HCT116 (cell line): ENCODE results near the gene MTUS2. TPM values are rescaled to one million over a fixed set of nuclear protein-coding genes. Genes with fewer than 3 reads are reported as not detected.

Experiments
- ATAC-seq: fragments of 200-7000 bp; cut with Tn5 transposase; 2 replicates; pipeline ENCODE4 v1.9.1; 2020; ENCODE audit warnings: mild to moderate bottlenecking, moderate library complexity
- BruUV-seq: library from RNA; stranded (reverse); fragments of 400-500 nt; replicated peaks from 2 replicates; lab custom pipeline; 2021; lab: Mats Ljungman, UMichigan
- CTCF ChIA-PET: fragments of 300-600 bp; sonication (Branson Sonifier 250); formaldehyde crosslinking; loops from one replicate; lab custom pipeline; 2021; ENCODE audit warnings: antibody characterized with exemption; lab: Charles Lee
- POLR2A ChIA-PET: fragments of 300-600, 350-600 bp; sonication (Branson Sonifier 250); formaldehyde crosslinking; loops from one replicate; lab custom pipeline; 2021; ENCODE audit warnings: antibody characterized with exemption; lab: Charles Lee
- RAD21 ChIA-PET, 2 experiments: fragments of 300-600 bp; sonication (Branson Sonifier 250); formaldehyde crosslinking; loops; one replicate each; lab custom pipeline; 2023; ENCODE audit warnings: low total read pairs in 2 of 2; ENCODE audit not compliant: uncharacterized antibody in 2 of 2, unreplicated experiment in 2 of 2, low non-redundant PET in 1 of 2; lab: Charles Lee
- DNase-seq: peaks from one replicate; pipeline ENCODE4 v3.0.0-alpha.2; 2010; ENCODE audit warnings: low read depth, low spot score
- H2AFZ ChIP-seq: fragments of 200-600 bp; shearing (Covaris generic), sonication (generic); 2 replicates; pipeline ENCODE4 v1.6.1; 2017; ENCODE audit warnings: low read depth, mixed run types, mixed read lengths, antibody characterized with exemption, low read length; ENCODE audit not compliant: poor library complexity, severe bottlenecking
- H3K27ac ChIP-seq: 2 replicates; pipeline ENCODE4 v1.5.1; 2012; ENCODE audit warnings: low read depth, low read length
- H3K27me3 ChIP-seq: fragments of 200-600 bp; sonication (generic); 2 replicates; pipeline ENCODE4 v1.6.1; 2016; ENCODE audit warnings: mixed run types, low read length, mixed read lengths; ENCODE audit not compliant: insufficient read depth
- H3K36me3 ChIP-seq, 2 experiments: fragments of 200-500 bp in 1 of 2; fragments of 200-600 bp in 1 of 2; sonication (Bioruptor generic) in 1 of 2; sonication (generic) in 1 of 2; 2 replicates each; pipeline versions ENCODE4 v1.5.1 to v1.6.1; 2014 to 2016; ENCODE audit warnings: low read length in 2 of 2, inconsistent platforms in 1 of 2, mixed read lengths in 1 of 2, mixed run types in 1 of 2; ENCODE audit not compliant: insufficient read depth in 2 of 2, control insufficient read depth in 1 of 2
- H3K4me1 ChIP-seq, 2 experiments: fragments of 200-600 bp in 1 of 2; sonication (generic) in 1 of 2; 2 replicates each; pipeline versions ENCODE4 v1.5.1 to v1.6.1; 2012 to 2017; ENCODE audit warnings: low read length in 2 of 2, inconsistent platforms in 1 of 2, mild to moderate bottlenecking in 1 of 2, mixed read lengths in 1 of 2, mixed run types in 1 of 2, moderate library complexity in 1 of 2; ENCODE audit not compliant: insufficient read depth in 2 of 2, control insufficient read depth in 1 of 2
- H3K4me2 ChIP-seq: fragments of 200-600 bp; sonication (generic); 2 replicates; pipeline ENCODE4 v1.6.1; 2017; ENCODE audit warnings: mixed run types, low read length, mixed read lengths
- H3K4me3 ChIP-seq, 2 experiments: fragments of 200-600 bp in 1 of 2; sonication (generic) in 1 of 2; replicated peaks in 1 of 2; 2 replicates each; pipeline ENCODE4 v1.5.1; 2011 to 2016; ENCODE audit warnings: low read length in 2 of 2, control low read depth in 1 of 2, low read depth in 1 of 2, mild to moderate bottlenecking in 1 of 2, mixed read lengths in 1 of 2, mixed run types in 1 of 2
- H3K79me2 ChIP-seq: fragments of 200-600 bp; sonication (generic); 2 replicates; pipeline ENCODE4 v1.6.1; 2017; ENCODE audit warnings: mild to moderate bottlenecking, mixed run types, low read length, moderate library complexity, mixed read lengths; ENCODE audit not compliant: insufficient read depth
- H3K9ac ChIP-seq: fragments of 200-600 bp; sonication (generic); 2 replicates; pipeline ENCODE4 v1.6.1; 2016; ENCODE audit warnings: low read length, mixed read lengths
- H3K9me2 ChIP-seq: fragments of 200-600 bp; sonication (generic), shearing (Covaris generic); 2 replicates; pipeline ENCODE4 v1.6.1; 2017; ENCODE audit warnings: mixed run types, mild to moderate bottlenecking, moderate library complexity; ENCODE audit not compliant: insufficient read depth
- H3K9me3 ChIP-seq, 2 experiments: fragments of 200-500 bp in 1 of 2; fragments of 200-600 bp in 1 of 2; sonication (Bioruptor generic) in 1 of 2; sonication (generic) in 1 of 2; 2 replicates each; pipeline ENCODE4 v1.6.1; 2014 to 2017; ENCODE audit warnings: low read length in 2 of 2, mixed read lengths in 2 of 2, inconsistent platforms in 1 of 2, low read depth in 1 of 2, mild to moderate bottlenecking in 1 of 2, mixed run types in 1 of 2, moderate library complexity in 1 of 2; ENCODE audit not compliant: control insufficient read depth in 1 of 2, insufficient read depth in 1 of 2
- H4K20me1 ChIP-seq: fragments of 200-600 bp; sonication (generic), shearing (Covaris generic); 2 replicates; pipeline ENCODE4 v1.6.1; 2017; ENCODE audit warnings: mixed run types, mild to moderate bottlenecking, moderate library complexity; ENCODE audit not compliant: insufficient read depth
- ATF3 ChIP-seq: IDR thresholded peaks from 2 replicates; pipeline ENCODE4 v1.6.1; 2012
- CEBPB ChIP-seq: IDR thresholded peaks from 2 replicates; pipeline ENCODE4 v1.6.1; 2012; ENCODE audit warnings: low read depth
- ELF1 ChIP-seq: IDR thresholded peaks from 2 replicates; pipeline ENCODE4 v1.6.1; 2012; ENCODE audit warnings: low read depth, borderline replicate concordance
- EZH2 ChIP-seq: fragments of 200-600 bp; sonication (generic); IDR thresholded peaks from 2 replicates; pipeline ENCODE4 v1.6.1; 2017; ENCODE audit warnings: antibody characterized with exemption, mixed run types
- EZH2phosphoT487 ChIP-seq: fragments of 200-600 bp; IDR thresholded peaks from 2 replicates; pipeline ENCODE4 v1.6.1; 2018; ENCODE audit warnings: antibody characterized with exemption, borderline replicate concordance
- FOSL1 ChIP-seq: IDR thresholded peaks from 2 replicates; pipeline ENCODE4 v1.6.1; 2012; ENCODE audit warnings: low read depth
- JUND ChIP-seq: IDR thresholded peaks from 2 replicates; pipeline ENCODE4 v1.6.1; 2012
- MAX ChIP-seq: IDR thresholded peaks from 2 replicates; pipeline ENCODE4 v1.6.1; 2012
- POLR2A ChIP-seq: IDR thresholded peaks from 2 replicates; pipeline ENCODE4 v1.7.0; 2011; ENCODE audit warnings: borderline replicate concordance; ENCODE audit not compliant: insufficient read depth, insufficient read length; ENCODE audit errors: extremely low read depth
- POLR2AphosphoS5 ChIP-seq: IDR thresholded peaks from 2 replicates; pipeline ENCODE4 v1.6.1; 2011; ENCODE audit warnings: mild to moderate bottlenecking, low read depth, low read length, moderate library complexity
- RAD21 ChIP-seq: IDR thresholded peaks from 2 replicates; pipeline ENCODE4 v1.6.1; 2012; ENCODE audit warnings: low read depth, mild to moderate bottlenecking
- REST ChIP-seq: IDR thresholded peaks from 2 replicates; pipeline ENCODE4 v1.6.1; 2012; ENCODE audit warnings: low read depth
- SP1 ChIP-seq: IDR thresholded peaks from 2 replicates; pipeline ENCODE4 v1.6.1; 2012; ENCODE audit warnings: low read depth
- SRF ChIP-seq: IDR thresholded peaks from 2 replicates; pipeline ENCODE4 v1.6.1; 2012; ENCODE audit warnings: low read depth
- TCF7L2 ChIP-seq: IDR thresholded peaks from 2 replicates; pipeline ENCODE4 v1.7.0; 2011; ENCODE audit warnings: borderline replicate concordance, inconsistent platforms; ENCODE audit not compliant: insufficient read depth, insufficient read length; ENCODE audit errors: extremely low read depth
- YY1 ChIP-seq: IDR thresholded peaks from 2 replicates; pipeline ENCODE4 v1.6.1; 2011; ENCODE audit warnings: low read length, low read depth, moderate library complexity, mild to moderate bottlenecking; ENCODE audit not compliant: insufficient replicate concordance; ENCODE audit errors: extremely low read depth
- ZBTB33 ChIP-seq: IDR thresholded peaks from 2 replicates; pipeline ENCODE4 v1.6.1; 2011; ENCODE audit warnings: mild to moderate bottlenecking, low read length, moderate library complexity; ENCODE audit not compliant: insufficient replicate concordance; ENCODE audit errors: extremely low read depth
- ZNF274 ChIP-seq: fragments of 200-500 bp; sonication (Bioruptor generic); IDR thresholded peaks from 2 replicates; pipeline ENCODE4 v1.6.1; 2014; ENCODE audit warnings: mild to moderate bottlenecking, low read depth, low read length, inconsistent platforms
- intact Hi-C: fragments of 100-400 bp; cut with micrococcal nuclease; formaldehyde crosslinking; loops from 2 replicates; pipeline ENCODE4 v1.10.0; 2022
- total RNA-seq: library from RNA; stranded (reverse); gene quantifications from one replicate; pipeline ENCODE4 v1.2.1, GENCODE V29; 2021; ENCODE audit not compliant: unreplicated experiment

The MTUS2 gene
- total RNA-seq, 1 experiment from 2014 or later, result 0.02 TPM

- Histone ChIP-seq H3K4me1 (no peaks in the 10 kb centered on the region), H2AFZ (no peak overlapping the region), H3K9ac (no peak overlapping the region), H3K4me3 (no peak overlapping the region), H3K9me3 (no peaks in the 10 kb centered on the region), H3K79me2 (no peaks in the 10 kb centered on the region), H3K4me2 (no peak overlapping the region), H3K27me3 (peaks cover 65% of the 10 kb centered on the region), H3K36me3 (no peaks in the 10 kb centered on the region), H3K27ac (no peak overlapping the region), H4K20me1 (no peaks in the 10 kb centered on the region; the same call in 1 of the 2 replicates), H3K9me2 (no peaks in the 10 kb centered on the region)
- TF ChIP-seq FOSL1 (no peak), ELF1 (no peak), REST (no peak), TCF7L2 (no peak), SRF (no peak), MAX (no peak), ZBTB33 (no peak), ZNF274 (no peak), EZH2phosphoT487 (no peak), POLR2A (no peak), POLR2AphosphoS5 (no peak), JUND (no peak), YY1 (no peak), CEBPB (no peak), EZH2 (no peak), SP1 (no peak), ATF3 (no peak), RAD21 (no peak)
- ATAC-seq, result no peak
- intact Hi-C loops, result no loop called here
- CTCF ChIA-PET, result no interaction called here
- no TSS peak for BruUV-seq
- POLR2A ChIA-PET, result no interaction called here
- RAD21 ChIA-PET, result no interaction called here
- no peak for DNase-seq
Observed at GRCh38 chr13:29281932-29282495, 461.9 kb downstream of the MTUS2 start.
